NCI-H187 (cell line): ENCODE results near the gene TTC32.

Source experiments
- DNase-seq, 2 experiments: peaks; one replicate each; lab custom pipeline; 2025; lab: John Stamatoyannopoulos, UW

The TTC32 gene

DNA sequence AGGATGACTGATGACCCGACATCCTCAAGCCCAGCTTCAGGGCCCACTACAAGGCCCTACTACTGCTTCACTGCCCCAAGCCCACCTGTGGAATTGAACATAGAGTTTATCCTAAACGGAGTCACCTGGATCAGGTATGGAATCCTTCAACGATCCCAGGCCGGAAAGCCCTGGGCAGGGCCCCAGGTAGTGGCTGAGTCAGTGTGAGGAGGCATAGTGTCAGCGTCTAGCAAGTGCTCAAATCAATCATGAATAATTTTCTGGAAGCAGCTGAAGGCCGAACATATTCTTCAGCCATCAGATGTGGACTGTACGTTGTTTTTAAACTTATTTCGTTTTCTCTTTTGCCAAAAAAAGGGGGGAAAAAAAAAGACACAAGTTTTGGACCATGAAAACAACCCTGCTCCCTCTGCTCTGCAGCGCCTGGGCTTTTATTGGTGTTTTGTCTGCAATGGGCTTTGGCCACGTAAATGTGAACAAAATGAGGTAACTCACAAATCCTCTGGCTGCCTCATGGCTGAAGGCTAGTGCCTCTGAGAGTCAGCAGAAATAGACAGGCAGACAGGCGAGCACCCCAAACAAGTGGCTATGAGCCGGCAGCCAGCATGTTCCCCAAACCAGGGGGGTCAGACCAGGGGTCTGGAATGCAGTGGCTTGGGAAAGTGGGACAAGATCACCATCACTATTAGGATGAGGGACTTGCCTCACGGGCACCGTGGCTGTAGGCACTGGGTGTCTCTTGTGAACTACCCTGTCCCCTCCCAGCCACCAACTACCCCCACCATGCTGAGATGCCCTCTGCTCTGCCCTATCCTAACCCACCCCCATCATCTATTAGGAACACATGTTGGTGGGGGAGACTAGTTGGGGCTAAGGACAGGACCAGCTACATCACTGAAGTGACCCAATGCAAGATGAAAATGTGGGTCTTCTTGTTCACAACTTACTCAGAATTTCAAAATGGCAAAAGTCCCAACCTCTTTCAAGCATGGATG is 51.4 kb downstream of the TTC32 start:
- DNase-seq, result no peak

DNA sequence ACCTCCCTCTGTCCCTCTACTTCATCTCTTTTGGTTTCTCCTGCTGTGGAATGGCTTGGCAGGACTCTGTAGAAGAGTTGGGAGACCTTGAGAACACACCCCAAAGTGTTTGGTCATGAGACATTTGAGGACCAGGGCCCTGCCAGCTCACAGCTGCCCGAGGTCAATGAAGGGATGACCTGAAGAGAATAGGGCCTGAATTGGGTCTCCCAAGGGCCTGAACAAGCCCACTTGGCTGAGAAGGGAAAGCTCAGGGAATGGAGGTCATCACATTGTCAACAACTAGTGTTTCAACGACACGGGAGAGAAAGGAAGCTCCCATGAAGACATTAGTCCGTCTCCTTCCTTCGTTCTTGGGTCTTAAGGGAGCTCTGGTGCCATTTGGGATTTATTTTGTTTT is 52.8 kb downstream of the TTC32 start:
- no peak for DNase-seq

DNA sequence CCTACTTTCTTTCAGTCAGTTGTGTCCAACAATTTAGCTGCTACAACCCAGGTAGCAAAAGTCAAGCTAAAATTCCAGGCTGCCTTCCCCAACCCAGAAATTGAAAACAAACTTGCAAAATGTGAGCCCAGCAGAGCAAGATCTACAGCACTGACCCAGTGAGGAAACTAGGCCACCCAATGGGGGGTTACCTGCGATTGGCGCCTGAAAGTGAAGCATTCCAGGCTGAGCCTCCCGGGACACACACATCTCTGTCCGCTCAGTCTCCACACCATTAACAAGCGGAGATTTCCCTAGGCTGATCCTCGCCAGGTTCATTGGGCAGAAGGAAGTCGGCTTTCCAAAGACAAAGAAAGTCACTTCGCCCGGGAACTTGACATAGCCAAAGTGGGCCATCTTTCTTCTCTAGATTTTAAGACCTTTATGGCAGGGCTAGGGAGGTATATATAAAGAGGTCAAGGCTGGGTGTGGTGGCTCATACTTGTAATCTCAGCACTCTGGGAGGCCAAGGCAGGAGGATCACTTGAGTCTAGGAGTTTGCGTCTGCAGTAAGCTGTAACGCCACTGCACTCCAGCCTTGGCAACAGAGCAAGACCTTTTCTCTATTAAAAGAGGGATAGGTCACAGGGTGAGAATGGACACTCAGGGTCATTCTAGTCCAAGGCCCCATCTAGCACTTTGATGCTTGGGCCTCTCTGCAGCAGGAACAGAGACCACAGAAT is 53.6 kb downstream of the TTC32 start:
- no peak for DNase-seq

DNA sequence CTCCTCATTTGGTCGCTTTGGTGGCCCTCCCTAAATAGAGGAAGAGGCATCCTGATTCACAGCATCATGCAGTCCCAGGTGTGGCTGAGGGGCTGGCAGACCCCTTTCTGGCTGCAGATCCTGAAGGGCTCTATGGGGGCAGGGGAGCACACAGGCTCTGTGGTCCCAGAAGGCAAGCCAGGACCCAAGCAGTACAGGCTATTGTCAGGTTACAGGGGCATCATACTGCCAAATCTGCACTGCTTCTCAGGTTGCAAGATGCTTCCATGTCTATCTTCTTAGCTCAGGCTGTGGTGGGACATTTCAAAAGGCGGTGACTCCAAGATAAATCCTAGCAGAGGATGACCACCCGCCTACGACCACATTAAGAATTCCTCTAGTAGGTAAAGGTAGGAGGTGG is 54.3 kb downstream of the TTC32 start:
- no peak for DNase-seq
